Measurements from ENCODE around the gene NAALADL2.

The NAALADL2 gene

DNA sequence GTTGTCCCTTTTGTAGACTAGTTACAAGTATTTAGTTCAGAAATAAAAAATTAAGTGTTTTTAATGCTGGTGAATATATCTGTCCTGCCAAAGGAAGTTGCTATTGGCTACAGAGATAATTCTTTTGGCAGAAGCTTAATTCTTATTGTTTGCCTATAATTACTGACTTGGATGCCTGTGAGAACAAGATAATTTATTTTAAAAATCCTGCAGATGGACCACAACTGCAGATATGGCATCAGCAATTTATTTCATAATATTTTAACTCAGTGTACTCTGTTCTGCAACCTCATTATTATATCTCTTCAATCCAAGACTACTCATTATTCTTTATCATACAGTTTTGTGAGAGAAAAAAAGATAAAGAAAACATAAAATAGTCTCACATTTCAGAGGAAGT is 789.8 kb downstream of the NAALADL2 start:
- in situ Hi-C loops (cut with HindIII; ENCODE audit: low pct_ligation_motif_present, low sequenced_read_pairs): no loop called here
- TF ChIP-seq, protein P1, sequence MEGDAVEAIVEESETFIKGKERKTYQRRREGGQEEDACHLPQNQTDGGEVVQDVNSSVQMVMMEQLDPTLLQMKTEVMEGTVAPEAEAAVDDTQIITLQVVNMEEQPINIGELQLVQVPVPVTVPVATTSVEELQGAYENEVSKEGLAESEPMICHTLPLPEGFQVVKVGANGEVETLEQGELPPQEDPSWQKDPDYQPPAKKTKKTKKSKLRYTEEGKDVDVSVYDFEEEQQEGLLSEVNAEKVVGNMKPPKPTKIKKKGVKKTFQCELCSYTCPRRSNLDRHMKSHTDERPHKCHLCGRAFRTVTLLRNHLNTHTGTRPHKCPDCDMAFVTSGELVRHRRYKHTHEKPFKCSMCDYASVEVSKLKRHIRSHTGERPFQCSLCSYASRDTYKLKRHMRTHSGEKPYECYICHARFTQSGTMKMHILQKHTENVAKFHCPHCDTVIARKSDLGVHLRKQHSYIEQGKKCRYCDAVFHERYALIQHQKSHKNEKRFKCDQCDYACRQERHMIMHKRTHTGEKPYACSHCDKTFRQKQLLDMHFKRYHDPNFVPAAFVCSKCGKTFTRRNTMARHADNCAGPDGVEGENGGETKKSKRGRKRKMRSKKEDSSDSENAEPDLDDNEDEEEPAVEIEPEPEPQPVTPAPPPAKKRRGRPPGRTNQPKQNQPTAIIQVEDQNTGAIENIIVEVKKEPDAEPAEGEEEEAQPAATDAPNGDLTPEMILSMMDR (IDR thresholded peaks at IDR 0.05; ENCODE audit: low read depth, low read length, missing control alignments): no peak
- H3K27me3 ChIP-seq (replicated peaks): no peaks in the 10 kb centered on the region

GRCh38 chr3:175651716-175652115 is 792.6 kb downstream of the NAALADL2 start:
- DNase-seq: no peak
- no peak overlapping the region for H3K27ac ChIP-seq
- in situ Hi-C loops (cut with HindIII; ENCODE audit: low pct_ligation_motif_present, low sequenced_read_pairs): no loop called here
- H3K27me3 ChIP-seq (replicated peaks): no peaks in the 10 kb centered on the region
- TF ChIP-seq, protein P1 (IDR thresholded peaks at IDR 0.05; ENCODE audit: low read depth, low read length, missing control alignments): no peak
- H3K36me3 ChIP-seq (replicated peaks): no peaks in the 10 kb centered on the region
- H3K4me3 ChIP-seq (ENCODE audit: low read depth, low read length): peak overlapping the region; percentile 30

More for the DNA sequence above, 789.8 kb downstream of the NAALADL2 start:
- H3K27ac ChIP-seq: no peak overlapping the region
- H3K36me3 ChIP-seq (replicated peaks): no peaks in the 10 kb centered on the region
- no peak for DNase-seq
- H3K4me3 ChIP-seq (ENCODE audit: low read depth, low read length): no peak overlapping the region

- no peaks in the 10 kb centered on the region for H3K27me3 ChIP-seq (replicated peaks)
- H3K36me3 ChIP-seq (replicated peaks): no peaks in the 10 kb centered on the region
- no peak overlapping the region for H3K4me3 ChIP-seq (ENCODE audit: low read depth, low read length)
- no peak for DNase-seq
- TF ChIP-seq, protein P1 (IDR thresholded peaks at IDR 0.05; ENCODE audit: low read depth, low read length, missing control alignments): no peak
- in situ Hi-C loops (cut with HindIII; ENCODE audit: low pct_ligation_motif_present, low sequenced_read_pairs): no loop called here
- H3K27ac ChIP-seq: no peak overlapping the region
Observed at GRCh38 chr3:175655351-175655750, 796.2 kb downstream of the NAALADL2 start.

GRCh38 chr3:175656461-175656860 is 797.3 kb downstream of the NAALADL2 start:
- in situ Hi-C loops (cut with HindIII; ENCODE audit: low pct_ligation_motif_present, low sequenced_read_pairs): no loop called here
- TF ChIP-seq, protein P1 (IDR thresholded peaks at IDR 0.05; ENCODE audit: low read depth, low read length, missing control alignments): no peak
- Histone ChIP-seq H3K27ac (no peak overlapping the region), H3K27me3 (replicated peaks) (no peaks in the 10 kb centered on the region), H3K4me3 (ENCODE audit: low read depth, low read length) (no peak overlapping the region), H3K36me3 (replicated peaks) (no peaks in the 10 kb centered on the region)
- no peak for DNase-seq

- TF ChIP-seq, protein P1 (IDR thresholded peaks at IDR 0.05; ENCODE audit: low read depth, low read length, missing control alignments): no peak
- no peak for DNase-seq
- Histone ChIP-seq H3K27me3 (replicated peaks) (no peaks in the 10 kb centered on the region), H3K36me3 (replicated peaks) (no peaks in the 10 kb centered on the region), H3K27ac (no peak overlapping the region), H3K4me3 (ENCODE audit: low read depth, low read length) (no peak overlapping the region)
- in situ Hi-C loops (cut with HindIII; ENCODE audit: low pct_ligation_motif_present, low sequenced_read_pairs): no loop called here
Observed at GRCh38 chr3:175659670-175660350, 800.7 kb downstream of the NAALADL2 start.

DNA sequence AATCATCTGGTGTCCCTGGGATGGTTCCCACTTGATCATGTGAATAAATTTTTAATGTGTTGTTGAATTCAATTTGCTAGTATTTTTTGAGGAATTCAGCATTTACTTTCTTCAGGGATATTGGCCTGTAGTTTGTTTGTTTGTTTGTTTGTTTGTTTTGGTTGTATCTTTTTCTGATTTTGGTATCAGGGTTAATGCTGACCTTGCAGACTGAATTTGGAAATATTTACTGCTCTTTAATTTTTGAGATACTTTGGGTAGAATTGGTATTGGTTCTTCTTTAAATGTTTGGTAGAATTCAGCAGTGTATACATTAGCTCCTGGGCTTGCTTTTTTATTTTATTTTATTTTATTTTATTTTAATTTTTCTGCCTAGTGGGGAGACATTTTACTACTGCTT is 803.7 kb downstream of the NAALADL2 start:
- H3K27me3 ChIP-seq (replicated peaks): no peaks in the 10 kb centered on the region
- DNase-seq: no peak
- in situ Hi-C loops (cut with HindIII; ENCODE audit: low pct_ligation_motif_present, low sequenced_read_pairs): no loop called here
- no peaks in the 10 kb centered on the region for H3K36me3 ChIP-seq (replicated peaks)
- TF ChIP-seq, protein P1 (IDR thresholded peaks at IDR 0.05; ENCODE audit: low read depth, low read length, missing control alignments): no peak
- H3K4me3 ChIP-seq (ENCODE audit: low read depth, low read length): no peak overlapping the region
- no peak overlapping the region for H3K27ac ChIP-seq
